HEK293 (cell line): Measurements from ENCODE around the gene DDAH1.

Experiments used
- KLF7 ChIP-seq: fragments of 450-650 bp; formaldehyde crosslinking; IDR thresholded peaks from 2 replicates; pipeline ENCODE4 v1.5.1; 2016; ENCODE audit warnings: missing biosample characterization, missing genetic modification characterization, borderline replicate concordance
- REST ChIP-seq: fragments of 450-650 bp; formaldehyde crosslinking; IDR thresholded peaks from 2 replicates; pipeline ENCODE4 v1.5.1; 2016; ENCODE audit warnings: missing biosample characterization, missing genetic modification characterization
- YY1 ChIP-seq: fragments of 450-650 bp; formaldehyde crosslinking; IDR thresholded peaks from 2 replicates; pipeline ENCODE4 v1.5.1; 2018; ENCODE audit warnings: missing biosample characterization, missing genetic modification characterization
- ZNF184 ChIP-seq: fragments of 450-650 bp; IDR thresholded peaks from 2 replicates; pipeline ENCODE4 v1.5.1; 2018; ENCODE audit warnings: missing biosample characterization, mild to moderate bottlenecking, missing genetic modification characterization
- ZNF24 ChIP-seq: fragments of 450-650 bp; formaldehyde crosslinking; IDR thresholded peaks from 2 replicates; pipeline ENCODE4 v1.5.1; 2016; ENCODE audit warnings: missing biosample characterization, missing genetic modification characterization
- ZNF311 ChIP-seq: fragments of 450-650 bp; formaldehyde crosslinking; IDR thresholded peaks from 2 replicates; pipeline ENCODE4 v1.5.1; 2017; ENCODE audit warnings: missing biosample characterization, missing genetic modification characterization, borderline replicate concordance
- ZNF585B ChIP-seq: fragments of 450-650 bp; formaldehyde crosslinking; IDR thresholded peaks from 2 replicates; pipeline ENCODE4 v1.5.1; 2016; ENCODE audit warnings: missing biosample characterization, missing genetic modification characterization
- ZNF658 ChIP-seq: fragments of 450-650 bp; formaldehyde crosslinking; IDR thresholded peaks from 2 replicates; pipeline ENCODE4; 2016; ENCODE audit warnings: missing biosample characterization, missing genetic modification characterization
- ZNF792 ChIP-seq: fragments of 450-650 bp; formaldehyde crosslinking; IDR thresholded peaks from 2 replicates; pipeline ENCODE4 v1.5.1; 2016; ENCODE audit warnings: missing biosample characterization, missing genetic modification characterization
- TF ChIP-seq, protein P1 (sequence below): fragments of 450-650 bp; formaldehyde crosslinking; IDR thresholded peaks from 2 replicates; pipeline ENCODE4 v1.5.1; 2016; ENCODE audit warnings: missing biosample characterization, missing genetic modification characterization

DNA sequence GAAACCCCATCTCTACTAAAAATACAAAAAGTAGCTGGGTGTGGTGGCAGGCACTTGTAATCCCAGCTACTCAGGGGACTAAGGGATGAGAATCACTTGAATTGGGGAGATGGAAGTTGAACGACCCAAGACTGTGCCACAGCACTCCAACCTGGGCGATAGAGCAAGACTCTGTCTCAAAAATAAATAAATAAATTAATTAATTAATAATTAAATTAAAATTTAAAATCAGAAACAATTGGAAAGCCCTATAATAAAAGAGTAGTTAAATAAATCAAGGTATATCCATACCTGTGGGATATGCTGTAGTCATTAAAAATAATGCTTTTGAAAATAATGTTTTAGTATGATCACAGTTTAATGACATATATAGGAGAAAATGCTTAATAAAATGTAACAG is 15.6 kb upstream of the DDAH1 start:
- TF ChIP-seq, protein P1, sequence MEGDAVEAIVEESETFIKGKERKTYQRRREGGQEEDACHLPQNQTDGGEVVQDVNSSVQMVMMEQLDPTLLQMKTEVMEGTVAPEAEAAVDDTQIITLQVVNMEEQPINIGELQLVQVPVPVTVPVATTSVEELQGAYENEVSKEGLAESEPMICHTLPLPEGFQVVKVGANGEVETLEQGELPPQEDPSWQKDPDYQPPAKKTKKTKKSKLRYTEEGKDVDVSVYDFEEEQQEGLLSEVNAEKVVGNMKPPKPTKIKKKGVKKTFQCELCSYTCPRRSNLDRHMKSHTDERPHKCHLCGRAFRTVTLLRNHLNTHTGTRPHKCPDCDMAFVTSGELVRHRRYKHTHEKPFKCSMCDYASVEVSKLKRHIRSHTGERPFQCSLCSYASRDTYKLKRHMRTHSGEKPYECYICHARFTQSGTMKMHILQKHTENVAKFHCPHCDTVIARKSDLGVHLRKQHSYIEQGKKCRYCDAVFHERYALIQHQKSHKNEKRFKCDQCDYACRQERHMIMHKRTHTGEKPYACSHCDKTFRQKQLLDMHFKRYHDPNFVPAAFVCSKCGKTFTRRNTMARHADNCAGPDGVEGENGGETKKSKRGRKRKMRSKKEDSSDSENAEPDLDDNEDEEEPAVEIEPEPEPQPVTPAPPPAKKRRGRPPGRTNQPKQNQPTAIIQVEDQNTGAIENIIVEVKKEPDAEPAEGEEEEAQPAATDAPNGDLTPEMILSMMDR (tag by site-specific recombination): no peak
- TF ChIP-seq KLF7 (tag by site-specific recombination) (no peak), YY1 (tag by site-specific recombination) (no peak), ZNF585B (tag by site-specific recombination) (no peak), REST (no peak), ZNF658 (no peak), ZNF24 (tag by site-specific recombination) (no peak), ZNF311 (tag by site-specific recombination) (no peak), ZNF792 (no peak), ZNF184 (tag by site-specific recombination) (no peak)
